ENCODE measurements around the gene AMPH. TPM values are rescaled to one million over a fixed set of nuclear protein-coding genes. Genes with fewer than 3 reads are reported as not detected.

AMPH gene
- total RNA-seq, 5 donors from 2014 or later (not counting 1 experiment from before 2014, with no cell fraction given), result not detected

- Mint-ChIP-seq H3K36me3 (no peaks in the 10 kb centered on the region), H3K9me3 (no peaks in the 10 kb centered on the region), H3K27me3 (peaks cover 1 to 3% of the 10 kb centered on the region in 2 donors), H3K27ac (no peak overlapping the region), H3K4me1 (peaks cover 1 to 6% (median 5%) of the 10 kb centered on the region in 3 donors), H3K4me3 (no peak overlapping the region)
- CTCF ChIA-PET, result interaction anchor here in 1 of 2 donors (0.7 kb wide), 1 partner anchor 9 kb away, joined by 3 read pairs; no protein-coding TSS in a partner anchor
- no peak for ATAC-seq (replicated peaks in 1 of 4)
- H3K27ac ChIP-seq (ENCODE audit: low read length), result no peak overlapping the region
- no peaks in the 10 kb centered on the region for H3K4me1 ChIP-seq (ENCODE audit: control insufficient read depth in 1 of 2, extremely low read depth in 1 of 2, insufficient read depth in 2 of 2, low read length in 2 of 2)
- 38% methylated on average over 2 of the region's 4 CpGs for WGBS (ENCODE audit: insufficient coverage)
- no peak overlapping the region for H3K4me3 ChIP-seq (ENCODE audit: control insufficient read depth in 1 of 2, extremely low read depth in 1 of 2, low read length in 1 of 2)
- no peaks in the 10 kb centered on the region for H3K9me3 ChIP-seq
- H3K36me3 ChIP-seq (ENCODE audit: control insufficient read depth in 2 of 2, extremely low read depth in 1 of 2, insufficient read depth in 1 of 2, low read length in 1 of 2), result no peaks in the 10 kb centered on the region
- no peaks in the 10 kb centered on the region for H3K27me3 ChIP-seq (replicated peaks in 1 of 2; ENCODE audit: control insufficient read depth in 2 of 2, extremely low read depth in 1 of 2, insufficient read depth in 2 of 2, low read length in 1 of 2)
- POLR2A ChIA-PET, result no interaction called here
- no peak for DNase-seq
These were observed 236.5 kb downstream of the AMPH start for GRCh38 chr7:38394660-38395059.

- WGBS (ENCODE audit: insufficient coverage), result 62% methylated on average over 4 of the region's 5 CpGs
- Mint-ChIP-seq H3K9me3 (no peaks in the 10 kb centered on the region), H3K27me3 (peaks cover 1 to 3% of the 10 kb centered on the region in 2 donors), H3K4me3 (no peak overlapping the region), H3K36me3 (no peaks in the 10 kb centered on the region), H3K4me1 (peaks cover 0 to 3% (median under 1%) of the 10 kb centered on the region in 3 donors), H3K27ac (no peak overlapping the region)
- Histone ChIP-seq H3K4me1 (ENCODE audit: control insufficient read depth in 1 of 2, extremely low read depth in 1 of 2, insufficient read depth in 2 of 2, low read length in 2 of 2) (no peaks in the 10 kb centered on the region), H3K36me3 (ENCODE audit: control insufficient read depth in 2 of 2, extremely low read depth in 1 of 2, insufficient read depth in 1 of 2, low read length in 1 of 2) (peaks cover 0 to 2% of the 10 kb centered on the region in 2 donors), H3K27ac (ENCODE audit: low read length) (no peak overlapping the region), H3K4me3 (ENCODE audit: control insufficient read depth in 1 of 2, extremely low read depth in 1 of 2, low read length in 1 of 2) (no peak overlapping the region), H3K27me3 (replicated peaks in 1 of 2; ENCODE audit: control insufficient read depth in 2 of 2, extremely low read depth in 1 of 2, insufficient read depth in 2 of 2, low read length in 1 of 2) (no peaks in the 10 kb centered on the region), H3K9me3 (no peaks in the 10 kb centered on the region)
- ChIA-PET POLR2A (no interaction called here), CTCF (interaction anchor here in 1 of 2 donors (0.6 to 0.7 kb wide), 2 partner anchors 10 to 178 kb away, joined by 3 to 6 read pairs; no protein-coding TSS in a partner anchor)
- no peak for ATAC-seq (replicated peaks in 1 of 4)
- DNase-seq, result no peak
These were observed 237.3 kb downstream of the AMPH start for GRCh38 chr7:38393874-38394273.

GRCh38 chr7:38391751-38392150, 239.4 kb downstream of the AMPH start:
- ATAC-seq (replicated peaks in 1 of 4), result no peak
- Mint-ChIP-seq H3K9me3 (peaks cover 0 to 3% (median 0%) of the 10 kb centered on the region in 3 donors), H3K36me3 (no peaks in the 10 kb centered on the region), H3K4me3 (no peak overlapping the region), H3K27me3 (no peaks in the 10 kb centered on the region), H3K27ac (no peak overlapping the region), H3K4me1 (peaks cover 0 to 3% (median 1%) of the 10 kb centered on the region in 3 donors)
- Histone ChIP-seq H3K27ac (ENCODE audit: low read length) (no peak overlapping the region), H3K36me3 (ENCODE audit: control insufficient read depth in 2 of 2, extremely low read depth in 1 of 2, insufficient read depth in 1 of 2, low read length in 1 of 2) (peaks cover 0 to 3% of the 10 kb centered on the region in 2 donors), H3K4me1 (ENCODE audit: control insufficient read depth in 1 of 2, extremely low read depth in 1 of 2, insufficient read depth in 2 of 2, low read length in 2 of 2) (no peaks in the 10 kb centered on the region), H3K4me3 (ENCODE audit: control insufficient read depth in 1 of 2, extremely low read depth in 1 of 2, low read length in 1 of 2) (no peak overlapping the region), H3K9me3 (peaks cover under 1% of the 10 kb centered on the region), H3K27me3 (replicated peaks in 1 of 2; ENCODE audit: control insufficient read depth in 2 of 2, extremely low read depth in 1 of 2, insufficient read depth in 2 of 2, low read length in 1 of 2) (no peaks in the 10 kb centered on the region)
- DNase-seq, result no peak
- ChIA-PET POLR2A (no interaction called here), CTCF (interaction anchor here in 1 of 2 donors (1.3 kb wide), 1 partner anchor 23 kb away, joined by 3 read pairs; no protein-coding TSS in a partner anchor)
- WGBS (ENCODE audit: insufficient coverage), result 98% methylated on average over 5 of the region's 13 CpGs

DNA sequence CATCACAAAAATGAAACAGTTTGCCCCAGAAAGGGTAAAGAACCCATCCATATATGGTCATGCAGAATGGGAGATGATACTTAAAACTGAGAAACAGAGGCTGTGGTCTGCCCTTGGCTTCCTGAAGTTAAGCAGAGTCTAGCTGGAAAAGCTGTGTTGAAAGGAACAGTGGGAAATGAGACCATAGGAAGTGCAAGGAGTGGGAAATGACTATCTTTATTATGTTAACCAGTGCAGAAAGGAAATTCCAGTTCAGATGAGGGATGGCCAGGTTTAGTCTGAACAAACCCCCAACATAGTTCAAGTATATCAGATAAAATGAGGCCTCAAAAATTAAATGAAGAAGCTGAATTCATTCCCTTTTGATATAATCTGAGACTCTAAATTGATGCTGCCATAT, 245.5 kb downstream of the AMPH start:
- CTCF ChIA-PET, result interaction anchor here (0.6 to 1.5 kb wide), 4 partner anchors 15 to 276 kb away, joined by 3 to 12 read pairs (median 4); no protein-coding TSS in a partner anchor
- no peaks in the 10 kb centered on the region for H3K27me3 Mint-ChIP-seq
- DNase-seq, result no peak
- H3K4me1 ChIP-seq (ENCODE audit: control insufficient read depth in 1 of 2, extremely low read depth in 1 of 2, insufficient read depth in 2 of 2, low read length in 2 of 2), result no peaks in the 10 kb centered on the region
- H3K27me3 ChIP-seq (replicated peaks in 1 of 2; ENCODE audit: control insufficient read depth in 2 of 2, extremely low read depth in 1 of 2, insufficient read depth in 2 of 2, low read length in 1 of 2), result no peaks in the 10 kb centered on the region
- peaks cover 0 to 3% (median 0%) of the 10 kb centered on the region in 3 donors for H3K9me3 Mint-ChIP-seq
- POLR2A ChIA-PET, result interaction anchor here in 1 of 2 donors (0.6 kb wide), 1 partner anchor 237 kb away, joined by 5 read pairs; no protein-coding TSS in a partner anchor
- no peak overlapping the region for H3K27ac Mint-ChIP-seq
- peaks cover 0 to 7% of the 10 kb centered on the region in 2 donors for H3K36me3 ChIP-seq (ENCODE audit: control insufficient read depth in 2 of 2, extremely low read depth in 1 of 2, insufficient read depth in 1 of 2, low read length in 1 of 2)
- H3K27ac ChIP-seq (ENCODE audit: low read length), result no peak overlapping the region
- H3K9me3 ChIP-seq, result peaks cover 2% of the 10 kb centered on the region
- peaks cover 0 to 5% (median 0%) of the 10 kb centered on the region in 3 donors for H3K4me1 Mint-ChIP-seq
- no peak overlapping the region for H3K4me3 ChIP-seq (ENCODE audit: control insufficient read depth in 1 of 2, extremely low read depth in 1 of 2, low read length in 1 of 2)
- H3K4me3 Mint-ChIP-seq, result no peak overlapping the region
- peaks cover 9% of the 10 kb centered on the region for H3K36me3 Mint-ChIP-seq
- ATAC-seq (replicated peaks in 1 of 4), result no peak

GRCh38 chr7:38383281-38383680, 247.9 kb downstream of the AMPH start:
- Histone ChIP-seq H3K9me3 (peaks cover 2% of the 10 kb centered on the region), H3K36me3 (ENCODE audit: control insufficient read depth in 2 of 2, extremely low read depth in 1 of 2, insufficient read depth in 1 of 2, low read length in 1 of 2) (peaks cover 8 to 24% of the 10 kb centered on the region in 2 donors), H3K4me1 (ENCODE audit: control insufficient read depth in 1 of 2, extremely low read depth in 1 of 2, insufficient read depth in 2 of 2, low read length in 2 of 2) (no peaks in the 10 kb centered on the region), H3K4me3 (ENCODE audit: control insufficient read depth in 1 of 2, extremely low read depth in 1 of 2, low read length in 1 of 2) (no peak overlapping the region), H3K27me3 (replicated peaks in 1 of 2; ENCODE audit: control insufficient read depth in 2 of 2, extremely low read depth in 1 of 2, insufficient read depth in 2 of 2, low read length in 1 of 2) (no peaks in the 10 kb centered on the region), H3K27ac (ENCODE audit: low read length) (no peak overlapping the region)
- peaks cover 0 to 3% (median 0%) of the 10 kb centered on the region in 3 donors for H3K9me3 Mint-ChIP-seq
- POLR2A ChIA-PET, result no interaction called here
- H3K4me3 Mint-ChIP-seq, result no peak overlapping the region
- H3K4me1 Mint-ChIP-seq, result peaks cover 0 to 12% (median 4%) of the 10 kb centered on the region in 3 donors
- CTCF ChIA-PET, result interaction anchor here (0.5 to 2.1 kb wide), 4 partner anchors 13 to 450 kb away, joined by 3 to 6 read pairs (median 4); no protein-coding TSS in a partner anchor
- no peaks in the 10 kb centered on the region for H3K27me3 Mint-ChIP-seq
- peaks cover 15% of the 10 kb centered on the region for H3K36me3 Mint-ChIP-seq
- WGBS (ENCODE audit: insufficient coverage), result 95% methylated on average over 3 of the region's 9 CpGs
- no peak overlapping the region for H3K27ac Mint-ChIP-seq
- no peak for DNase-seq
- no peak for ATAC-seq (replicated peaks in 1 of 4)

DNA sequence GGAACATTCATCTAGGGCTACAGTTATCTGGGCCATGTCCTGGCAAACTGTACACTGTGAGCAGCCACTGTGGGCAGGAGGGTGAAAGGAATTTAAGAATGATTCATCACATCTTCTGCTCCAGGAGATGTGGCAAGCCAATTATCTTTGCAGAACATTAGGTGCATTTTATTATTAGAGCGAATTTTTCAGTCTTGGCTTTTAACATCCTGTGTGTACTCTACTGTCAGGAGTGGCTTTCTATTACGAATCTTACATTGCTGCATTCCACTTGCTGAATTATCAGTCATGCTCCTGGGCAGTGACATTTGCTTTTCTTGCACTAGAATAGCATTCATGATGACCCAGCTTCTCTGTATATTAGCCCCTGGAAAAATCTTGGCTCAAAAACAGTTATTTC, 248.5 kb downstream of the AMPH start:
- ChIA-PET CTCF (interaction anchor here in 1 of 2 donors (0.5 to 0.6 kb wide), 2 partner anchors 273 to 449 kb away, joined by 4 read pairs; no protein-coding TSS in a partner anchor), POLR2A (no interaction called here)

More for the DNA sequence above, 248.5 kb downstream of the AMPH start:
- H3K4me3 ChIP-seq (ENCODE audit: control insufficient read depth in 1 of 2, extremely low read depth in 1 of 2, low read length in 1 of 2), result no peak overlapping the region
- Mint-ChIP-seq H3K27ac (no peak overlapping the region), H3K4me3 (no peak overlapping the region), H3K27me3 (no peaks in the 10 kb centered on the region), H3K9me3 (peaks cover 0 to 3% (median 0%) of the 10 kb centered on the region in 3 donors), H3K4me1 (peaks cover 0 to 12% (median 4%) of the 10 kb centered on the region in 3 donors), H3K36me3 (peaks cover 16% of the 10 kb centered on the region)
- H3K27ac ChIP-seq (ENCODE audit: low read length), result no peak overlapping the region
- H3K4me1 ChIP-seq (ENCODE audit: control insufficient read depth in 1 of 2, extremely low read depth in 1 of 2, insufficient read depth in 2 of 2, low read length in 2 of 2), result no peaks in the 10 kb centered on the region
- H3K9me3 ChIP-seq, result peaks cover 2% of the 10 kb centered on the region
- ATAC-seq (replicated peaks in 1 of 4) (no peak), DNase-seq (no peak)
- H3K27me3 ChIP-seq (replicated peaks in 1 of 2; ENCODE audit: control insufficient read depth in 2 of 2, extremely low read depth in 1 of 2, insufficient read depth in 2 of 2, low read length in 1 of 2), result no peaks in the 10 kb centered on the region
- WGBS (ENCODE audit: insufficient coverage), result 100% methylated on average over 2 of the region's 2 CpGs
- peaks cover 8 to 27% of the 10 kb centered on the region in 2 donors for H3K36me3 ChIP-seq (ENCODE audit: control insufficient read depth in 2 of 2, extremely low read depth in 1 of 2, insufficient read depth in 1 of 2, low read length in 1 of 2)
